ENCODE measurements around the gene TAS1R1. TPM values are rescaled to one million over a fixed set of nuclear protein-coding genes. Genes with fewer than 3 reads are reported as not detected.

TAS1R1 gene
- total RNA-seq, 2 donors from 2014 or later = not detected

- no peaks in the 10 kb centered on the region for H3K9me3 ChIP-seq
- peaks cover 59% of the 10 kb centered on the region for H3K4me1 ChIP-seq
- H3K27me3 ChIP-seq = no peaks in the 10 kb centered on the region
- no peak overlapping the region for H3K27ac ChIP-seq
- ATAC-seq (no peak), DNase-seq (no peak)
- intact Hi-C loops (cut with DNase I) = no loop called here
- H3K36me3 ChIP-seq (replicated peaks in 1 of 2; ENCODE audit: insufficient read depth in 1 of 2, low read depth in 2 of 2) = peaks cover 0 to 9% of the 10 kb centered on the region in 2 donors
- WGBS, 2 donors = 73 to 84% methylated on average over 7 to 12 of the region's 12 CpGs
- no peak for TF ChIP-seq CTCF (IDR thresholded peaks at IDR 0.05)
- TF ChIP-seq POLR2A (IDR thresholded peaks at IDR 0.05) = no peak
- H3K4me3 ChIP-seq = no peak overlapping the region
These were observed 30.1 kb downstream of the TAS1R1 start for GRCh38 chr1:6585081-6585722.

- ATAC-seq (no peak), DNase-seq (no peak)
- Histone ChIP-seq H3K27ac (no peak overlapping the region), H3K9me3 (no peaks in the 10 kb centered on the region), H3K4me3 (no peak overlapping the region), H3K36me3 (replicated peaks in 1 of 2; ENCODE audit: insufficient read depth in 1 of 2, low read depth in 2 of 2) (peaks cover 0 to 9% of the 10 kb centered on the region in 2 donors), H3K27me3 (no peaks in the 10 kb centered on the region), H3K4me1 (peaks cover 55% of the 10 kb centered on the region)
- 83 to 86% methylated on average over 3 to 6 of the region's 7 CpGs for WGBS, 2 donors
- TF ChIP-seq CTCF (IDR thresholded peaks at IDR 0.05) (no peak), POLR2A (IDR thresholded peaks at IDR 0.05) (no peak)
- intact Hi-C loops (cut with DNase I) = no loop called here
These were observed 30.7 kb downstream of the TAS1R1 start for GRCh38 chr1:6585841-6586240.

- no peak overlapping the region for H3K4me3 ChIP-seq
- TF ChIP-seq POLR2A (IDR thresholded peaks at IDR 0.05) (no peak), CTCF (IDR thresholded peaks at IDR 0.05) (no peak)
- H3K27ac ChIP-seq = no peak overlapping the region
- peaks cover 0 to 9% of the 10 kb centered on the region in 2 donors for H3K36me3 ChIP-seq (replicated peaks in 1 of 2; ENCODE audit: insufficient read depth in 1 of 2, low read depth in 2 of 2)
- no peak for ATAC-seq
- H3K9me3 ChIP-seq = no peaks in the 10 kb centered on the region
- peaks cover 49% of the 10 kb centered on the region for H3K4me1 ChIP-seq
- 72% methylated on average over 10 of the region's 11 CpGs; no CpG with 5 or more reads in 1 of the 2 donors for WGBS, 2 donors
- intact Hi-C loops (cut with DNase I) = no loop called here
- H3K27me3 ChIP-seq = no peaks in the 10 kb centered on the region
- DNase-seq = no peak
These were observed 31.3 kb downstream of the TAS1R1 start for GRCh38 chr1:6586404-6586816.

GRCh38 chr1:6587261-6588005 lies 32.3 kb downstream of the TAS1R1 start:
- DNase-seq (peak in 3 of 4 donors; percentile 59 to 70 (median 64)), ATAC-seq (peak; percentile 31)
- Histone ChIP-seq H3K36me3 (replicated peaks in 1 of 2; ENCODE audit: insufficient read depth in 1 of 2, low read depth in 2 of 2) (peaks cover 0 to 11% of the 10 kb centered on the region in 2 donors), H3K9me3 (no peaks in the 10 kb centered on the region), H3K27ac (peak overlapping the region in 1 of 4 donors; percentile 42), H3K4me1 (peaks cover 39% of the 10 kb centered on the region), H3K27me3 (no peaks in the 10 kb centered on the region), H3K4me3 (no peak overlapping the region)
- TF ChIP-seq POLR2A (IDR thresholded peaks at IDR 0.05) (peak in 1 of 3 donors; percentile 12), CTCF (IDR thresholded peaks at IDR 0.05) (no peak)
- 31 to 50% methylated on average over 3 to 12 of the region's 13 CpGs for WGBS, 2 donors
- intact Hi-C loops (cut with DNase I) = no loop called here

All from body of pancreas (tissue), 4 donors.